H9 (cell line): ENCODE data around the gene BLOC1S5. TPM values are rescaled to one million over a fixed set of nuclear protein-coding genes. Genes with fewer than 3 reads are reported as not detected.

Source experiments
- DNase-seq: peaks from one replicate; pipeline ENCODE4 v3.0.0-alpha.2; 2017
- H2AFZ ChIP-seq: one replicate; pipeline ENCODE4 v1.6.1; 2013; ENCODE audit warnings: mild to moderate bottlenecking, low read length, control low read depth, moderate library complexity
- H2AK5ac ChIP-seq: 2 replicates; pipeline ENCODE4 v1.6.1; 2013; ENCODE audit warnings: low read length, control low read depth, mixed read lengths; ENCODE audit not compliant: insufficient read length
- H2BK120ac ChIP-seq: one replicate; pipeline ENCODE4 v1.6.1; 2013; ENCODE audit warnings: low read depth, mild to moderate bottlenecking, low read length, control low read depth, inconsistent platforms; ENCODE audit not compliant: poor library complexity, severe bottlenecking
- H2BK12ac ChIP-seq: 2 replicates; pipeline ENCODE4 v1.6.1; 2013; ENCODE audit warnings: low read length, control low read depth, mixed read lengths, low read depth; ENCODE audit not compliant: insufficient read length
- H2BK15ac ChIP-seq: 2 replicates; pipeline ENCODE4 v1.6.1; 2013; ENCODE audit warnings: low read depth, low read length, control low read depth
- H2BK20ac ChIP-seq: one replicate; pipeline ENCODE4 v1.6.1; 2013; ENCODE audit warnings: low read depth, mild to moderate bottlenecking, low read length, control low read depth, inconsistent platforms; ENCODE audit not compliant: poor library complexity, severe bottlenecking
- H2BK5ac ChIP-seq: 2 replicates; pipeline ENCODE4 v1.6.1; 2013; ENCODE audit warnings: low read length, control low read depth, mixed read lengths; ENCODE audit not compliant: insufficient read length
- H3K14ac ChIP-seq: 2 replicates; pipeline ENCODE4 v1.6.1; 2013; ENCODE audit warnings: low read length, control low read depth; ENCODE audit not compliant: insufficient read depth
- H3K18ac ChIP-seq: 2 replicates; pipeline ENCODE4 v1.6.1; 2013; ENCODE audit warnings: low read depth, mild to moderate bottlenecking, mixed read lengths, low read length, control low read depth; ENCODE audit not compliant: insufficient read length
- H3K23ac ChIP-seq: 2 replicates; pipeline ENCODE4 v1.6.1; 2013; ENCODE audit warnings: low read length, control low read depth, mixed read lengths, low read depth; ENCODE audit not compliant: insufficient read length
- H3K23me2 ChIP-seq: 2 replicates; pipeline ENCODE4 v1.6.1; 2013; ENCODE audit warnings: low read depth, mild to moderate bottlenecking, mixed read lengths, low read length, control low read depth; ENCODE audit not compliant: insufficient read length, poor library complexity, severe bottlenecking
- H3K27ac ChIP-seq: 2 replicates; pipeline ENCODE4 v1.5.1; 2013; ENCODE audit warnings: low read length, control low read depth, mixed read lengths, low read depth; ENCODE audit not compliant: insufficient read length
- H3K27me3 ChIP-seq: 2 replicates; pipeline ENCODE4 v1.6.1; 2013; ENCODE audit warnings: low read length, control low read depth, inconsistent platforms; ENCODE audit not compliant: insufficient read depth
- H3K4ac ChIP-seq: 2 replicates; pipeline ENCODE4 v1.6.1; 2013; ENCODE audit warnings: low read depth, mild to moderate bottlenecking, control low read depth, inconsistent platforms, low read length, moderate library complexity
- H3K4me1 ChIP-seq: 2 replicates; pipeline ENCODE4 v1.6.1; 2013; ENCODE audit warnings: low read length, control low read depth, inconsistent platforms; ENCODE audit not compliant: insufficient read depth
- H3K4me2 ChIP-seq: 2 replicates; pipeline ENCODE4 v1.6.1; 2013; ENCODE audit warnings: low read length, control low read depth, mixed read lengths; ENCODE audit not compliant: insufficient read length, insufficient read depth
- H3K56ac ChIP-seq: 2 replicates; pipeline ENCODE4 v1.6.1; 2013; ENCODE audit warnings: low read depth, mild to moderate bottlenecking, mixed read lengths, low read length, control low read depth; ENCODE audit not compliant: insufficient read length
- H3K79me1 ChIP-seq: 2 replicates; pipeline ENCODE4 v1.6.1; 2013; ENCODE audit warnings: low read depth, mild to moderate bottlenecking, moderate library complexity, low read length, control low read depth, inconsistent platforms; ENCODE audit not compliant: insufficient read depth, poor library complexity, severe bottlenecking
- H3K79me2 ChIP-seq: 2 replicates; pipeline ENCODE4 v1.6.1; 2013; ENCODE audit warnings: low read length, control low read depth, inconsistent platforms; ENCODE audit not compliant: insufficient read depth
- H3K9ac ChIP-seq: 2 replicates; pipeline ENCODE4 v1.6.1; 2013; ENCODE audit warnings: low read length, control low read depth, mixed read lengths; ENCODE audit not compliant: insufficient read length; ENCODE audit errors: extremely low read depth
- H3K9me3 ChIP-seq: one replicate; pipeline ENCODE4 v1.6.1; 2013; ENCODE audit warnings: low read depth, low read length, inconsistent platforms; ENCODE audit not compliant: control insufficient read depth
- H3T11ph ChIP-seq: one replicate; pipeline ENCODE4 v1.6.1; 2013; ENCODE audit warnings: mild to moderate bottlenecking, low read length, control low read depth, inconsistent platforms
- H4K20me1 ChIP-seq: one replicate; pipeline ENCODE4 v1.6.1; 2013; ENCODE audit not compliant: control insufficient read depth, insufficient read length, insufficient read depth
- H4K5ac ChIP-seq: 2 replicates; pipeline ENCODE4 v1.6.1; 2013; ENCODE audit warnings: low read depth, mild to moderate bottlenecking, mixed read lengths, low read length, control low read depth; ENCODE audit not compliant: insufficient read length
- H4K8ac ChIP-seq: replicated peaks from 2 replicates; pipeline ENCODE4 v1.6.1; 2013; ENCODE audit warnings: low read length, control low read depth, mixed read lengths, low read depth; ENCODE audit not compliant: insufficient read length
- H4K91ac ChIP-seq: 2 replicates; pipeline ENCODE4 v1.6.1; 2013; ENCODE audit warnings: low read depth, mild to moderate bottlenecking, moderate library complexity, mixed read lengths, low read length, control low read depth; ENCODE audit not compliant: insufficient read length
- H3K27ac Mint-ChIP-seq, 3 experiments: 2 replicates in 2 of 3; 3 replicates in 1 of 3; pipeline ENCODE4 v1.8.0; 2020 to 2021; ENCODE audit warnings: mixed read lengths in 3 of 3, mild to moderate bottlenecking in 1 of 3, moderate library complexity in 1 of 3
- H3K27me3 Mint-ChIP-seq: 2 replicates; pipeline ENCODE4 v1.8.0; 2021; ENCODE audit warnings: low read depth, mild to moderate bottlenecking, moderate library complexity, mixed read lengths
- H3K36me3 Mint-ChIP-seq, 3 experiments: 2 replicates in 2 of 3; 3 replicates in 1 of 3; pipeline ENCODE4 v1.8.0; 2020 to 2021; ENCODE audit warnings: low read depth in 3 of 3, mixed read lengths in 3 of 3; ENCODE audit not compliant: insufficient read depth in 1 of 3
- H3K4me1 Mint-ChIP-seq, 2 experiments: 2 replicates each; pipeline ENCODE4 v1.8.0; 2020; ENCODE audit warnings: mixed read lengths in 2 of 2
- H3K4me3 Mint-ChIP-seq, 2 experiments: 2 replicates in 1 of 2; 3 replicates in 1 of 2; pipeline ENCODE4 v1.8.0; 2020 to 2021; ENCODE audit warnings: mild to moderate bottlenecking in 2 of 2, mixed read lengths in 2 of 2, moderate library complexity in 1 of 2
- H3K9me3 Mint-ChIP-seq, 2 experiments: 2 replicates in 1 of 2; 3 replicates in 1 of 2; pipeline ENCODE4 v1.8.0; 2020; ENCODE audit warnings: mild to moderate bottlenecking in 2 of 2, mixed read lengths in 2 of 2, moderate library complexity in 1 of 2
- CTCF ChIP-seq: fragments of 200-600 bp; sonication (generic); conservative IDR thresholded peaks from 3 replicates; pipeline ENCODE4 v1.8.0; 2021; ENCODE audit warnings: antibody characterized with exemption, mild to moderate bottlenecking
- total RNA-seq: library from RNA; stranded (reverse); gene quantifications from 2 replicates; pipeline ENCODE4 v1.2.1, GENCODE V29; 2021

Gene BLOC1S5
- total RNA-seq, 1 experiment from 2014 or later = 15.6 TPM

DNA sequence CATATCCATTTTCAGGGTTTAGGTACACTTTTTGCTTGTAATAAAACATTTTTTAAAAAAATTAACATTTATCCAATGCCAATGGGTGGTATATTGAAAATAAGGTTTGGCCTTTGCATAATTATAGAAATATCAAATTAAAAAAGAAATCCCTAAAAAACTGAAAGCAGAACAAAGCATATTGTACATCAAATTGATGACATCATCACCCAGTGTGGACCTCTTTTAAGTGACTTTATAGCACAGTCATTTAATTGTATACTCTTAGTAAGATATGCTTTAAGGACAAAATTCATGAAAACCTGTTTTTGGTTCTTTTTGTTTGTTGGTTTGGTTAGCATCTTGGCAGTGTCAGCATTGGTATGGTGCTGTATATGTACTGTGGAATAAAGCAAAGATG, 39.5 kb upstream of the BLOC1S5 start:
- Histone ChIP-seq H2BK120ac (no peak overlapping the region), H2BK20ac (no peak overlapping the region), H3T11ph (no peak overlapping the region), H3K4ac (no peak overlapping the region), H2BK12ac (no peak overlapping the region), H3K9ac (no peak overlapping the region), H3K23me2 (no peaks in the 10 kb centered on the region), H3K27ac (no peak overlapping the region), H3K79me2 (peaks cover 26% of the 10 kb centered on the region), H3K56ac (no peak overlapping the region), H3K14ac (no peak overlapping the region), H2AK5ac (no peak overlapping the region), H4K20me1 (no peaks in the 10 kb centered on the region), H2BK5ac (no peak overlapping the region), H4K8ac (no peak overlapping the region), H2AFZ (no peak overlapping the region), H4K5ac (no peak overlapping the region), H3K4me2 (no peak overlapping the region), H2BK15ac (no peak overlapping the region), H3K27me3 (no peaks in the 10 kb centered on the region), H3K4me1 (no peaks in the 10 kb centered on the region; the same call in 1 of the 2 replicates), H3K9me3 (no peaks in the 10 kb centered on the region), H4K91ac (no peak overlapping the region), H3K23ac (no peak overlapping the region), H3K79me1 (peaks cover 3% of the 10 kb centered on the region), H3K18ac (no peak overlapping the region)
- Mint-ChIP-seq H3K4me1 (peaks cover 17 to 26% of the 10 kb centered on the region in 2 experiments), H3K4me3 (no peak overlapping the region), H3K36me3 (peaks cover 7 to 13% (median 13%) of the 10 kb centered on the region in 3 experiments), H3K27ac (no peak overlapping the region), H3K27me3 (peaks cover 3% of the 10 kb centered on the region; the same call in 1 of the 2 replicates), H3K9me3 (no peaks in the 10 kb centered on the region; a peak in 3 of 5 replicates)
- no peak for DNase-seq
- TF ChIP-seq CTCF = no peak
